VCaP (cell line): ENCODE data around the gene S100A10.

Source experiments
- H3K27ac ChIP-seq: fragments of 450-650 bp; 2 replicates; pipeline ENCODE4 v1.5.1; 2017
- TF ChIP-seq, protein P1 (sequence below): fragments of 450-650 bp; conservative IDR thresholded peaks from 2 replicates; pipeline ENCODE4 v1.5.1; 2017; ENCODE audit warnings: mild to moderate bottlenecking, moderate library complexity

Gene S100A10, protein sequence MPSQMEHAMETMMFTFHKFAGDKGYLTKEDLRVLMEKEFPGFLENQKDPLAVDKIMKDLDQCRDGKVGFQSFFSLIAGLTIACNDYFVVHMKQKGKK

DNA sequence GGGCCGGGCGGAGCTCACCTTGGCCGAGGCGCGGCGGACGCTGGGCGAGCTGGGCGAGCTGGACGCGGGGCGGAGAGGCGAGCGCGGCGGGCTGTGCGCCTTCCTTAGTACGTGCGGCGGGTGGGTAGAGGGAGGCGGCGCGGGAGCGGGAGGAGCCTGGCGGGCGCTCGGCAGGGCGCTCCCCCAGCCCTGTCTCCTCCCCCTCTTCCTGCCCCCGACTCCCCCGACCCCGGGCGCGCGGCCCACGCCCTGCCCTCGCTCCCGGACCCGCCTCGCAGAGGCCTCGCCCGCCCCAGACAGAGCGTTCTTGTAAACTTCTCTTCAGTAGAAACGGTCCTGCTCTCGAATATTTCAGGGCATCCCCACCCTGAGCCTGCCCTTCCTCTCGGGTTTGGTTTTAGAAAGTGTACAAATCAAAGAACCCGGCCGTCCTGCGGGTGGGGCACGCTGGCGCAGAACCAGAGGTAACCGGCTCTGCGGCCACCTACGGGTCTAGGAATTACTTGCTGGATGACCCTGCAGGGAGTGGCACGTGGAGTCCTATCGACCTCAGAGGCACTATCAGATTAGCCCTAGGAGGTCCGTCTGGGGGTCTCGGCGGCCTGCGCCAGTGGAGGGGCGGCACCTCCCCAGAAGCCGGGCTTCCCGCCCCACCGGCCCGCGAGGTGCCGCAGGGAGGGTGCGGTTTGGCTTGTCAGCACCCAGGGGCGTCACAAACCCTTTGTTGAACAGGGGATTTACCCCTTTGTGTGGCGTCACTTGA lies at the start of gene S100A10:
S100A10 (minus strand) TSS at position 126 of the 763 bp plus-strand sequence. CDS start 7,629 bp downstream, outside the sequence.
- TF ChIP-seq, protein P1, sequence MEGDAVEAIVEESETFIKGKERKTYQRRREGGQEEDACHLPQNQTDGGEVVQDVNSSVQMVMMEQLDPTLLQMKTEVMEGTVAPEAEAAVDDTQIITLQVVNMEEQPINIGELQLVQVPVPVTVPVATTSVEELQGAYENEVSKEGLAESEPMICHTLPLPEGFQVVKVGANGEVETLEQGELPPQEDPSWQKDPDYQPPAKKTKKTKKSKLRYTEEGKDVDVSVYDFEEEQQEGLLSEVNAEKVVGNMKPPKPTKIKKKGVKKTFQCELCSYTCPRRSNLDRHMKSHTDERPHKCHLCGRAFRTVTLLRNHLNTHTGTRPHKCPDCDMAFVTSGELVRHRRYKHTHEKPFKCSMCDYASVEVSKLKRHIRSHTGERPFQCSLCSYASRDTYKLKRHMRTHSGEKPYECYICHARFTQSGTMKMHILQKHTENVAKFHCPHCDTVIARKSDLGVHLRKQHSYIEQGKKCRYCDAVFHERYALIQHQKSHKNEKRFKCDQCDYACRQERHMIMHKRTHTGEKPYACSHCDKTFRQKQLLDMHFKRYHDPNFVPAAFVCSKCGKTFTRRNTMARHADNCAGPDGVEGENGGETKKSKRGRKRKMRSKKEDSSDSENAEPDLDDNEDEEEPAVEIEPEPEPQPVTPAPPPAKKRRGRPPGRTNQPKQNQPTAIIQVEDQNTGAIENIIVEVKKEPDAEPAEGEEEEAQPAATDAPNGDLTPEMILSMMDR: no peak
- H3K27ac ChIP-seq: peak within 1 kb of the TSS; percentile 96

DNA sequence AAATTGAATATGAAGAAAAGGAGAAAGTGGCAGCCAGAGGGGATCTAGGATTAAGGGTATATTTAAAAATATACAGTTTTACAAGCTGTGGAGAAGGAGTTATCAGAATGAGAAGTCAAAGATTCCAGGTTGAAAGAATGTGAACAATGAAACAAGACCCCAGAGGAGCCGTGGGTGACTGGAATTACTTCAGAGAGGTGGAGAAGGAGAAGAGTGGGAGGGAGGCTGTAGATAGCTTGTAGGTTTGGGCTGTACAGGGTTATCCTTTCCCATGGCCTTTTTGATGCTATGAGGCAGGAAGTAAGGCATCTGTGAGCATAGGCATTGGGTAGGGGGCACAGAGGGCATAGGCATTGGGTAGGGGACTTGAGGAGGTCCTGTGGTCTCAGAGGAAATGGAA lies 48.4 kb upstream of the S100A10 start:
- no peak overlapping the region for H3K27ac ChIP-seq
- TF ChIP-seq, protein P1: no peak

DNA sequence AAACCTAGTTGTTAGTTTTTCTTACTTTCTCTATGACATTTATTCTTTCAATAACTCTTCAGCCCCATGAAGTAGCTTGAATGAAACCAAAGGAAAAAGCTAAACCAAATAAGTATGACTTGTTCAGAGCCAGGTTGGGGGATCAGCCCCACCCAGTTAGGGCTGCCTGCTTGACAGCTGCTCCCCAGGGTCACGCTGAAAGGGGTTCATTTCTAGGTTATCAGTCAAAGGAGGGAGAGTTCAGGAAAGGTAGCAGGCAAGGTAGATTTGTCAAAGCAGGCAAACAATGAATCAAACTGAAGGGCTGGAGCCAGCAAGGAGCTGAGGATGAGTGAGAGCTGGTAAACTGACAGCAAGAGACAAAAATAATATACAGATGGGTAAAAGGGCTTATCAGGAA lies 46.2 kb upstream of the S100A10 start:
- H3K27ac ChIP-seq: no peak overlapping the region
- TF ChIP-seq, protein P1: no peak

DNA sequence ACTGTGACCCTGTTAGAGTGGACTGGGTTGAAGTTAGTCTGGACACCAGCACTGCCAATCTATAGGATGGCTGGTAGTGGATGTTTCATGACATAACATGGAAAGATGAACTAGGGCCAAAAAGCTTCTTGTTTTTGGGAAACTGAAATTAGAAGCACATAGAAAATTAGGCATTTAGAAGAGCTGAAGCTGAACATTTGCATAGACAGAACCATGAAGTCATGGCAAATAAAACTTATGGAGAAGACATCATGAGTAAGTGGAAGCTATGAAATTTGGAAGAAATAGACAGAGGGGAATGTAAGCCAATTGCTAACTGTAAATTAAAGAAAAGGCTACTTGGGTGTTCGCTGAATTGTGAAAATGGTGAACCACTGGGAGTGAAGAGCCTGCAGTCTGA lies 45.8 kb upstream of the S100A10 start:
- TF ChIP-seq, protein P1: no peak
- H3K27ac ChIP-seq: no peak overlapping the region

DNA sequence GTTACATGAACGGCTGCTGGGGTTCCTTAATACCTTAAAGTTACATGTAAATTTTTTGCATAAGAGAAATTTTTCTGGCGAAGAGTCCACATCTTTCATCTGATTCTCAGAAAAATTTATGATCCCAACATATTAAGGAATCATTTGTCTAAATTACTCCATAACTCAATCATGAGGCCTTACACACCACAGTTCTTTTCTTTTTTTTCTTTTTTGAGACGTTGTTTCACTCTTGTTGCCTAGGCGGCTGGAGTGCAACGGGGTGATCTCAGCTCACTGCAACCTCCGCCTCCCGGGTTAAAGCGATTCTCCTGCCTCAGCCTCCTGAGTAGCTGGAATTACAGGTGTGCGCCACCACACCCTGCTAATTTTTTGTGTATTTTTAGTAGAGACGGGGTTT lies 45.2 kb upstream of the S100A10 start:
- H3K27ac ChIP-seq: no peak overlapping the region
- TF ChIP-seq, protein P1: no peak

DNA sequence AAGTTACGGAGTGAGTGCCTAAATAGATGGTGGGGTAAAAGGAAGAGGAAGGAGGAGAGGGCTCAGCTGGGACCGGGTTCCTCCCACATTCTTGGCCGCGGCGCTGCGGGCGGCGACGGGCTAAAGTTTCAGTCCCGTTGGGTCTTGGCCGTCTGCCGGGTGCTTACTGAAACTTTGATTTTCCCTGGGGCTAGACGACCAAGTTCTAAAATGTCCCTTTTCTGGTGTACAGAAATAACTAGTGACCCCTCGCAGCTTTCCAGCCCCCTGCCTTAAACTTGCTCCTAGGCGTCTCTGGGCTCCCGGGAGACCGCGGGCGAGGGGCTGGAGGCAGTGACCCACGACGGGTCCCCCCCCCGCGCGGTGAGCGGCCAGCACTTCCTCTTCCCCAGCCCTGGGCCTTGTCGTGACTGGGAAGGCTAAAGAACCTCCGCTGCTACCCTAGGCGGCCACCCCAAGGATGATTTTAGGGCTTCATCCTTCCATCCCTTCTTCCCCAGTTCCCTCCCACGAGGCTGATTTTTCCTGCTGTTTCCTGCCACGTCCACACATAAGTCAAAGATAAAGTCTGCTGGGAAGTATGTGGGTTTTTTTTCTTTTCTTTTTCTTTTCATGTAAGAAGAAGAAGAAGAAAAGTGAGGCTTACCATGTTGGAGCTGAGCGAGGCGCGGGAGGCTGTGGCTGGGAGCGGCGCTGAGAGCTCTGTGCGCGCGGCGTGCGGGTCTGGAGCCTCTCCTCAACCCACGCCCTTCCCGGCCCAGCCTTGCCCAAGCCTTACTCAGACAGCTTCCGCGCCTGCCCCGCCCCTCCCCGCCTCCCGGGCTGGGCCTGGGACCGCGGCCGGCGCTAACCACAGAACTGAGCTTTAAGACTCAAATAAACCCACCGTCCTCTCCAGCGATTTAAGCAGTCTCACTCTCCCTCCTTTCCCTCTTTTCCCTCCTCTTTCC lies 42.9 kb upstream of the S100A10 start, which contains the start of gene S100A11:
S100A11 (minus strand) TSS at position 738 of the 950 bp plus-strand sequence; CDS start at position 649, 89 bp downstream.
- H3K27ac ChIP-seq: peak within 1 kb of the TSS; percentile 98
- TF ChIP-seq, protein P1: no peak
